GM19372 (cell line): ENCODE results near the gene COL1A2.

Experiments used
- ATAC-seq: cut with Tn5 transposase; IDR thresholded peaks from one replicate; pipeline ENCODE4 v1.9.1; 2021; ENCODE audit warnings: mild to moderate bottlenecking, low read depth, moderate library complexity; ENCODE audit not compliant: unreplicated experiment

COL1A2 gene

DNA sequence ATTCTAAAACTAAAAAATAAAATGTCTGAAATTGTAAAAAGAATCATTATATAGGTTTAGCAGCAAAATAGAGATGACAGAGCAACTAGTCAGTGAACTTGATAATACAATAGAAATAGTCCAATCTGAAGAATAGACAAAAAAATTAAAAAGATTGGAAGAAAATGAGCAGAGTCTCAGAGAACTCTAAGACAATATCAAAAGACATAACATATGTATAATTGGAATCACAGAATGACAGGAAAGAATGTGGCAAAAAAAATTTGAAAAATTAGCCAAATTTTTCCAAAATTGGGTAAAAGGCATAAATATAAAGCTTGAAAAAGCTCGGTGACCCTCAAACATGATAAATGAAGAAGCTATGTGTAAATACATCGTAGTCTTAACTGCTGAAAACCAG lies 76.9 kb downstream of the COL1A2 start:
- ATAC-seq: no peak

DNA sequence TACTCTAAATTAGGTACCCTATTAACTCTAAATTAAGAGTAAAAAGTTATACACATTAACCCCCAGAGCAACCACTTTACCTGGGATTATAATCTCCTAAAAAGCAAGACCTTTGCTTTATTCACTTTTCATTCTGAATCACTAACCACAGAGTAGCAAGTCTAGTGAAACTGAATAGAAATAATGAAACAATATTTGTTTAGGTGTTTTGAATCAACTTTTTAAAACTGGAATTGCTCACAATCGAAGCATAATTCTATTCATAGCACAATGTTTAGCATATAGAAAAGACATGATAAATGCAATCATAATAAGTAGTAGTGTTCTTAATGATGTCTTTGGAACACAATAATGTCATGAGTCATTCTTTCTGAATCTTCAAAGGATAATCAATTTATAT lies 77.9 kb downstream of the COL1A2 start:
- no peak for ATAC-seq

DNA sequence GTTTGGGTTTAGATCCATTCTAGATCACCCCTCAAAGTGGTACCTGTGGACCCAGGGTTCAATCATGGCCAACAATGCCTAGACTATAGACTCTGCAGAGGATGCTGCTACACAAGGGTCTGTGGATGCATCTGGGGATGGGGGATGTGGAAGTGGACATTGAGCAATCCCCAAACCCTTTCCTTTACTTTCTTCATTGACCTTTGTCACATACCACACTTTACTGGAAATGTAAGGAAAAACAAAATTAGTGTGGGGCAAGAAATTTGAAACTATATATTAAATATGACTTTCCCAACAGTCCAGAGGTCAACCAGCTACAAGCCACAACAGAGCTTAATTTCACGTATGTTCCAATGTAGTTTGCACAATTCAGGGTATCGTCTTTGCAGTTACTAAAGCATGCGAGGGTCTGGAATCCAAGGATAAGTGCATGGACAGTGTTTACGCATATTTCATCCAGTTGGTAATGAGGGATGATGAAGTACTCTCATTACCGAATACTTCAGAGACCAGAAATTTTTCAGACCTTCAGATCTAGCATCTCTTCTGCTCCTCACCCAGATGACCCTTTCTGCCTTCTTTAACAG lies 81.7 kb downstream of the COL1A2 start:
- no peak for ATAC-seq

DNA sequence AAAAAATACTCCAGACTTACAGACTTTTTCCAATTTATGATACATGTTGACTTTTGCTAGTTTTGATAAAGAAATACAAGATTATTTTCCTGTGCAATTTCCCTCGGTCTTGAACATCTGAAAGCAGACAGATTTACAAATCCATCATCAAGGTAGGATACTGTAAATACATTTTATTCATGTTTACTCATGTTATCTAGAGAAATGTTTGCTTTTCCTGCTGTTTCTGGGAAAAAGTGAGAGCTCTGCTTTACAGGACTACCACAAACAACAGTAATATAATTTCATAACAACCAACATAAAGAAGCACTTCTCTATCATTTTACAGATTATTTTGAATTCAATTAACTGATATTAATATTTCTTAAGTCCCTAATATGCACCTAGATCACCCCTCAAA lies 83.2 kb downstream of the COL1A2 start:
- no peak for ATAC-seq

DNA sequence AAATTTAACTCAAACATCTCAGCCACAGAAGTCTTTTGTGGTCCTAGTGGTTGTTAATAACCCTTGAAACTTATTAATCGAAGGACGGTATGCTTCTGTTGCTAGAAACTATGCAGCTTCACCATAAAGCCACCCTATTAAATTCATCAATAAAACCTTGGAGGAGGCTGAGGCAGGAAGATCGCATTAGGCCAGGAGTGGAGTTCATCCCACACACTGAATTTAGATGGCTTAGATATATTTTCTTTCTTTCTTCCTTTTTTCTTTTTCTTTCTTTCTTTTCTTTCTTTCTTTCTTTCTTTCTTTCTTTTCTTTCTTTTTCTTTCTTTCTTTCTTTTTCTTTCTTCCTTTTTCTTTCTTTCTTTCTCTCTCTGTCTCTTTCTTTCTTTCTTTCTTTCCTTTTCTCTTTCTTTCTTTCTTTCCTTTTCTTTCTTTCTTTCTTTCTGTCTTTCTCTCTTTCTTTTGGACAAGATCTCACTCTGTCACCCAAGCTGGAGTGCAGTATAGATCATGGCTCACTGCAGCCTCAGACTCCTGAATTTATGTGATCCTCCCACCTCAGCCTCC lies 84.0 kb downstream of the COL1A2 start:
- ATAC-seq: no peak
